ENCODE measurements around the gene MARK2.

GRCh38 chr11:63831326-63831725 is 7.6 kb upstream of the MARK2 start:
- TF ChIP-seq CTCF (IDR thresholded peaks at IDR 0.05), result no peak
- TF ChIP-seq ZFX (IDR thresholded peaks at IDR 0.05; ENCODE audit: borderline replicate concordance), result no peak
